ENCODE data around the gene POLA2.
"Not testable (repeated sequence)": the region's sequence is repeated elsewhere in the genome, so short reads cannot be mapped to it uniquely, and the experiment has no call there.

Gene POLA2

DNA sequence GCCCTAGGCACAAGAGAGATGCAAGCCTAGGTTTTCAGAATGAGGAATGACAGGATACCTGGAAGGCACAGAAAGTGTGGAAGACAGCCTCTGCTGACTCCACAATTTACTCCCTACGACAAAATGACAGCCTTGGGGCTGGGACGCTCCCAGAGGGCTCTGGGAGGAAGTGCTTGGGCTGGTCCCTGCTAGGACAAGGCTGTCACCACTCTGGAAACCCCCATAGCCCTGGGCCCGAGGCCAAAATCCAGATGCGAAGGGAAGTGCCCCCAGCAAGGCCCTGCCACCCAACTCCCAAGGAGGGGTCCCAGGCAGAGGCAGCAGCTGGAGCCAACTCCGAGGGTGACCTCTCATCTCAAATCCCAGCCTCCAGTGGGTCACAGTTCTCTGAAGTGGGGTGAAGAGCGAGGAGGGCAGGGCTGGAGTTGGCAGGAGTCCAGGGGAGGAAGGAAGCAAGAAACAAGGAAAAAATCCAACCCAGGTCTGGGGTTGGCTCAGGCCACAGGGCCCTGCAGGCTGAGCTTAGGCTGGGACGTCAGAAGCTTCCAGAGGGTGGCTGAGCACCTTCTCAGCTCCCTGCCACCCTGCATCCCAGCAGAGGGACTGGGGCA is 46.6 kb downstream of the POLA2 start:
- DNase-seq (ENCODE audit: low read depth): no peak

- no peak for DNase-seq (ENCODE audit: low read depth)
These were observed 47.2 kb downstream of the POLA2 start for GRCh38 chr11:65309006-65309405.

GRCh38 chr11:65310215-65310614 is 48.5 kb downstream of the POLA2 start:
- no peak for DNase-seq (ENCODE audit: low read depth)

GRCh38 chr11:65310736-65311135 is 49.0 kb downstream of the POLA2 start:
- no peak for DNase-seq (ENCODE audit: low read depth)

GRCh38 chr11:65311170-65311678 is 49.5 kb downstream of the POLA2 start:
- no peak for DNase-seq (ENCODE audit: low read depth)

- DNase-seq (ENCODE audit: low read depth): peak; percentile 47
These were observed 52.9 kb downstream of the POLA2 start, which contains the start of gene CDC42EP2 for GRCh38 chr11:65314501-65315203. CDC42EP2 (plus strand) TSS chr11:65314866; CDS start chr11:65320899, 6,033 bp downstream.

DNA sequence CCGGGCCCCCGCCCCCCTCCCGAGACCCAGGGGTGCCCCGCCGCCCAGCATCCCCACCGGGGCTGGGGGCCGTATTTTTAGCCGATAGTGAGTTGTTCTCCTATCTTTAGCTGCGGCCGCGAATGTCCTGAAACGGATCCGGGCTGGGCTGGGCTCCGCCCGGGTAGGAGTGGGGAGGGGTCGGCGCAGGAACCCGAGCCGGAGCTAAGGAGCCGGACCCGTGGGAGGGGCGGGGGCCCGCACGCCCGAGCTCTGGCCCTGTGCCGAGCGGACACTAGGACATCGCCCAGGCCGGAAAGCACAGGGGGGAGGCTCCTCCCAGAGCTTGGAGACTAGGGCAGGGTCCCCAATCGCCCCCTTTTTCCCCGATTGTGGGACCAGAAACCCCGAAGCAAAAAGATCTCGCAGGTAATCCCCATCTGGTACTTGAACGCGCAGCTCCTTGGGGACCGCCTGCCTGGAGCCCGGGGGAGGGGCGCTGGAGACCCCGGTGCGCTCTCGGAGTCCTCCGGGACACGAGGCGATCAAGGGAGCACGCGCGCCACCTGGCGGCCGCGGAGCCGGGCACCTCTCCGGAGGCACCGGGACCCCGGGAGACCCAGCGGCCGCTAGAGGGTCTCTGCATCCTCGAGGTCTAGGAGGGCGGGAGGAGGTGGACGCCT is 53.6 kb downstream of the POLA2 start:
- DNase-seq (ENCODE audit: low read depth): peak; percentile 69

- no peak for DNase-seq (ENCODE audit: low read depth)
These were observed 54.1 kb downstream of the POLA2 start for GRCh38 chr11:65315866-65316226.

- no peak for DNase-seq (ENCODE audit: low read depth)
These were observed 54.7 kb downstream of the POLA2 start for GRCh38 chr11:65316227-65317024.

DNA sequence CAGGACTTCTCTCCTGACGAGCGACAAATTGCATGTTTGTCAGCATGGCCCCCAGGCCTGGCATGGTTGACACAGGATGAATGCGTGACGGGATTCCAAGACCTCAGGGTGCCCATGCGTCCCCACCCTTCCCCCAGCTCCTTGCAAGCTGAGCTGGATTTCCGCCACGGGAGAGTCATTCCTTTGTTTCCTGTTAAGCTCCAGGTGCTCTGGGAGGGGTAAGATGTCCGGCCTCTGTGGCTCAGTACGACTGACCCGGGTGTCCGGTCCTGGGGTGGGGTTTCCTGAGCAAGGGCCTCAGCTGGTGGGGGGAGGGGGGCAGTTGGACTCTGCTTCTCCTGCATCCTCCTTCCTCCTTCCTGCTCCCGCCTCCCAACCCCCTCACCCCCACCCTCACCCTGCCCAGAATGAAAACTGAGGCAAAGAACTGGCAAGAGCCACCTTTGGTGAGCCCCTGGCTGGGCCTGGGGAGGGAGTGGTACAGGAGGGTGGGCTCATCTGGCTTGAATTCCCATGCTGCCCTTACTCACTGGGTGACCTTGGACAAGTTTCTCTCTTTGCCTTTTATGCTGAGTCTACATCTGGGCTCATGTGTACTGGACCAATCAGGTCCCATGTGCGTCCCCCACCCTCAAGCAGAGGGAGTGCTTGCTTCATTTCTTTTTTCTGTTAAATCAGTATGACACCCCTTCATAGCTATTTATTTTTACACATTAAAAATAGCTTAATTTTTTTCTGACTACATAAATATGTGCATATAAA is 55.4 kb downstream of the POLA2 start:
- no peak for DNase-seq (ENCODE audit: low read depth)

- DNase-seq (ENCODE audit: low read depth): no peak
These were observed 58.8 kb downstream of the POLA2 start for GRCh38 chr11:65320386-65321075.

- DNase-seq (ENCODE audit: low read depth): no peak
These were observed 59.3 kb downstream of the POLA2 start for GRCh38 chr11:65321076-65321475.

- DNase-seq (ENCODE audit: low read depth): no peak
These were observed 60.2 kb downstream of the POLA2 start for GRCh38 chr11:65321828-65322485.

GRCh38 chr11:65323813-65324212 is 62.1 kb downstream of the POLA2 start:
- DNase-seq (ENCODE audit: low read depth): no peak

DNA sequence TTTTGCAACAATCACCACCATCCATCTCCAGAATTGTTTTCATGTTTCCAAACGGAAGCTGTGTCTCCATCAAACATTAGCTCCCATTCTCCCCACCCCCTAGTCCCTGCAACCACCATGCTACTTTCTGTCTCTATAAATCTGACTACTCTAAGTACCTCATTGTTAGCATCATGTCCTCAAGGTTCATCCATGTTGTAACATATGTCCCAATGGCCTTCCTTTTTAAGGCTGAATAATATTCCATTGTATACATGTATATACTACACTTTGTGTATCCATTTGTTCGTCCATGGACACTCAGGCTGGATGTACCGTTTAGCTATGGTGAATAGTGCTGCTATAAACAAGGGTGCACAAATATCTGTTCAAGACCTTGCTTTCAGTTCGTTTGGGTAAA is 63.7 kb downstream of the POLA2 start:
- no peak for DNase-seq (ENCODE audit: low read depth)

GRCh38 chr11:65327021-65327420 is 65.3 kb downstream of the POLA2 start:
- no peak for DNase-seq (ENCODE audit: low read depth)

GRCh38 chr11:65329478-65329877 is 67.7 kb downstream of the POLA2 start:
- no peak for DNase-seq (ENCODE audit: low read depth)

DNA sequence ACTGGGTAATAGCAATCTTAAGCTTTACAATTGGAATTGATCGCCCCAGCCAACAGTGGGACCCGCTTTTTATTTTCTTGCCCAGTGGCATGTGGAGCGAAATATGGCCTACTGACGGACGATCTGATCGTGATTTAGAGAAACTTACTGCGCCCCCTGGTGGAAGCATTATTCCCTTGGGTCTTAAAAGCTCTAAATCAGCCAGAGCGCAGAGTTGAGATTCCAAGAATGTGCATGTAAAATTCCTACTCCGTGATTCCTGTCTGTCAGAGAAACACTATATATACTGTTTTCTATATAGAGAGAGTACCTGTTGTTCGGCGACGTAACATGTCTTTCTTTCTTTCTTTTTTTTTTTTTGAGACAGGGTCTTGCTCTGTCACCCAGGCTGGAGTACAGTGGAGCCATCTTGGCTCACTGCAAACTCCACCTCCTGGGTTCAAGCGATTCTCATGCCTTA is 68.2 kb downstream of the POLA2 start:
- peak; percentile 86 for DNase-seq (ENCODE audit: low read depth)

- DNase-seq (ENCODE audit: low read depth): no peak
These were observed 68.8 kb downstream of the POLA2 start for GRCh38 chr11:65330544-65330943.

DNA sequence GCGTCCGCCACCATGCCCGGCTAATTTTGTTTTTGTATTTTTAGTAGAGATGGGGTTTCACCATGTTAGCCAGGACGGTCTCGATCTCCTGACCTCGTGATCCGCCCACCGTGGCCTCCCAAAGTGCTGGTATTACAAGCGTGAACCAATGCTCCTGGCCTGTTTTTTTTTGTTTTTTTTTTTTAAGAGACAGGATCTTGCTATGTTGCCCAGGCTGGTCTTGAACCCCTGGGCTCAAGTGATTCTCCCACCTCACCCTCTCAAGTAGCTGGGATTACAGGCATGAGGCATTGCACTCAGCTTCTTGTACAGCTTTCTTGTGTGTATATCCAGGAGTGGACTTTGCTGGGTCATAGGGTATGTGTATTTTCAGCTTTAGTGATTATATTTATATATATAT is 70.8 kb downstream of the POLA2 start:
- DNase-seq (ENCODE audit: low read depth): not testable (repeated sequence)

All from stimulated activated CD8-positive, alpha-beta memory T cell treated with anti-CD3 and anti-CD28 coated beads, Interleukin-12 subunit alpha, Interleukin-12 subunit beta, amount 100 ng/mL, for 1 hour (primary cell).